HG02981 (cell line): Measurements from ENCODE around the gene CTSO.

Experiments used
- ATAC-seq: cut with Tn5 transposase; IDR thresholded peaks from one replicate; pipeline ENCODE4 v1.9.1; 2021; ENCODE audit warnings: mild to moderate bottlenecking, moderate library complexity; ENCODE audit not compliant: unreplicated experiment

The CTSO gene

DNA sequence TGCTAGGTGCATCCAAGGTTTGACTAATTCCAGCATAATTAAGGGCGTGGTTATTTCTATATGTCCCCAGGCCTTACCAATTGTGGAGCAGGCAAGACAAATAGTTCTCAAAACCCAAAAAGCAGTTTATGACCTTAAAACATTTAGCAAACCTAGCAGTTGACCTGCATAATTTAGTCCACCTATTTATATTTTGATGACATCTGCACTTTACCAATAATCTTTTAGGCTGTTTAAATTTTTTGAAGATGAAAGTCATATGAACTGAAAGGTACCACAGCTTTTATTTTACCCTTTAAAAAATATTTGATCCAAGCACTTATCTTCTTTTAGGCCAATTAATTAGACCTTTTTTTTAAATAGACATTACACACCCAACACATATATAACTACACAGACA lies 77.8 kb downstream of the CTSO start:
- no peak for ATAC-seq
